ENCODE results near the gene ITPRIP. TPM values are rescaled to one million over a fixed set of nuclear protein-coding genes. Genes with fewer than 3 reads are reported as not detected.

ITPRIP gene
- total RNA-seq, 1 experiment from 2014 or later, result 12.0 TPM

DNA sequence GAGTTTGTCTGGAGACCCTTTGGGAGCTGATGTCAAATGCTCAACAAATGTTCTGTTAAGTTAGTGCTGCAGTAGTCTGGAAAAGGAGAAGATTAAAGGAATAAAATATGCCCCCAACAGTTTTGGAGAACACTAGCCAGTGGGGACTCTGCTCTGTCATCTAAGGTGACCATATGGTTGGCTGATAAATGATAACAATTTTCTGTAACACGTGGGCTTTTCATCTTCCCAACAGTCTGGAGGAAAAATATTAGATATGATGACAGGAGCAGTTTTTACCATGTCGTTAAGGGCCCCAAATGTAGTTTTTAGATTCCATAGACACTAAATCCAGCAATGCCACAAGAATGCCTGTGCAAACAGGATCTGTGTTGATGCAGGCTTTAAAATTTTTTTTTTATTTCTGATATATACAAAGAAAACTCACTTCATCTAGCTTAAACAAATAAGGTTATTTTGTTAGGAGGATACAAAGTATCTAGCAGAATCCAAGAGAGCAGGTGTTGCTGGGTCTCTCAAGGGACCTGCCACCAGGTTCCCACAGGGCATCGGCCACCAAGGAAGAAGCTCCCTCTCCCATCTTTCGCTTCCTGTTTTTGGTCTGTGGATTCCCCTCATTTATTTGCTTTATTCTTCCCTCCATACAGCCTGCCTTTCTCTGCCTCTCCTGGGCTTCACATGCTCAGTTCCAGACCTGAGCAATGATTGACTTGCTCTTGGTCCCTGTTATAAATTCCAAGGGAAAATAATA lies 9.2 kb upstream of the ITPRIP start:
- DNase-seq (ENCODE audit: low read depth, low spot score) (no peak), ATAC-seq (no peak)
- H3K27me3 ChIP-seq (ENCODE audit: insufficient read depth, low read length), result no peaks in the 10 kb centered on the region
- H3K4me3 ChIP-seq (replicated peaks in 1 of 2; ENCODE audit: low read depth in 1 of 2, low read length in 2 of 2), result no peak overlapping the region
- H3K9me2 ChIP-seq (ENCODE audit: insufficient read depth), result no peaks in the 10 kb centered on the region
- intact Hi-C loops (cut with micrococcal nuclease), result no loop called here
- ChIA-PET RAD21 (ENCODE audit: low non-redundant PET in 1 of 2, low total read pairs in 2 of 2, uncharacterized antibody in 2 of 2, unreplicated experiment in 2 of 2) (no interaction called here), CTCF (interaction anchor here (1.1 to 1.4 kb wide), 2 partner anchors 73 to 226 kb away, joined by 3 read pairs; partner anchors contain the start of gene SFR1), POLR2A (interaction anchor here (0.5 kb wide), 1 partner anchor 9 kb away, joined by 3 read pairs; no protein-coding TSS in a partner anchor)
- H3K79me2 ChIP-seq (ENCODE audit: insufficient read depth, low read length), result no peaks in the 10 kb centered on the region
- no peaks in the 10 kb centered on the region for H3K9me3 ChIP-seq (ENCODE audit: control insufficient read depth in 1 of 2, insufficient read depth in 1 of 2, low read depth in 1 of 2, low read length in 2 of 2)
- BruUV-seq (replicated peaks), result no TSS peak
- no peak overlapping the region for H3K4me2 ChIP-seq (ENCODE audit: low read length)
- TF ChIP-seq POLR2A (IDR thresholded peaks at IDR 0.05; ENCODE audit: borderline replicate concordance, extremely low read depth, insufficient read depth, insufficient read length) (no peak), CBX3 (IDR thresholded peaks at IDR 0.05; ENCODE audit: low read depth) (no peak), ELF1 (IDR thresholded peaks at IDR 0.05; ENCODE audit: borderline replicate concordance, low read depth) (no peak), CEBPB (IDR thresholded peaks at IDR 0.05; ENCODE audit: low read depth) (no peak), SRF (IDR thresholded peaks at IDR 0.05; ENCODE audit: low read depth) (no peak)
- H3K36me3 ChIP-seq (ENCODE audit: control insufficient read depth in 1 of 2, insufficient read depth in 2 of 2, low read length in 2 of 2), result no peaks in the 10 kb centered on the region
- H3K4me1 ChIP-seq (ENCODE audit: control insufficient read depth in 1 of 2, insufficient read depth in 2 of 2, low read length in 2 of 2), result peaks cover 2 to 20% of the 10 kb centered on the region in 2 experiments; a peak in 3 of 4 replicates
- no peak overlapping the region for H3K9ac ChIP-seq (ENCODE audit: low read length)
- H2AFZ ChIP-seq (ENCODE audit: low read depth, low read length, poor library complexity, severe bottlenecking), result no peak overlapping the region
- H3K27ac ChIP-seq (ENCODE audit: low read depth, low read length), result no peak overlapping the region
- H4K20me1 ChIP-seq (ENCODE audit: insufficient read depth), result no peaks in the 10 kb centered on the region

DNA sequence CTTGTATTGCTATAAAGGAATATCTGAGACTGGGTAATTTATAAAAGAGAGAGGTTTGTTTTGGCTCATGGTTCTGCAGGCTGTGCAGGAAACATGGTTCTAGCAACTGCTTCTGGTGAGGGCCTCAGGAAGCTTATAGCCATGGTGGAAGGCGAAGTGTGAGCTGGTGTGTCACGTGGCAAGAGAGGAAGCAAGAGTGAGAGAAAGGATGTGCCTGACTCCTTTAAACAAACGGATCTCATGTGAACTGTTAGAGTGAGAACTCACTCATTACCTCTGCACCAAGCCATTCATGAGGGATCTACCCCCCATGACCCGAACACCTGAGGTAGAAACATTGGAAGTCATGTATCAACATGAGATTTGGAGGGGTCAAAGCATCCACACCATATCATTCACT lies 7.7 kb upstream of the ITPRIP start:
- no peak overlapping the region for H3K4me3 ChIP-seq (replicated peaks in 1 of 2; ENCODE audit: low read depth in 1 of 2, low read length in 2 of 2)
- ATAC-seq (no peak), DNase-seq (ENCODE audit: low read depth, low spot score) (no peak)
- intact Hi-C loops (cut with micrococcal nuclease), result no loop called here
- H3K36me3 ChIP-seq (ENCODE audit: control insufficient read depth in 1 of 2, insufficient read depth in 2 of 2, low read length in 2 of 2), result no peaks in the 10 kb centered on the region
- H3K4me1 ChIP-seq (ENCODE audit: control insufficient read depth in 1 of 2, insufficient read depth in 2 of 2, low read length in 2 of 2), result peaks cover 2 to 14% of the 10 kb centered on the region in 2 experiments; a peak in 3 of 4 replicates
- BruUV-seq (replicated peaks), result no TSS peak
- no peak overlapping the region for H3K27ac ChIP-seq (ENCODE audit: low read depth, low read length)
- H3K4me2 ChIP-seq (ENCODE audit: low read length), result no peak overlapping the region
- RAD21 ChIA-PET (ENCODE audit: low non-redundant PET in 1 of 2, low total read pairs in 2 of 2, uncharacterized antibody in 2 of 2, unreplicated experiment in 2 of 2), result no interaction called here
- H3K27me3 ChIP-seq (ENCODE audit: insufficient read depth, low read length), result no peaks in the 10 kb centered on the region
- CTCF ChIA-PET, result interaction anchor here (1.4 to 1.6 kb wide), 2 partner anchors 71 to 224 kb away, joined by 3 to 7 read pairs; partner anchors contain the start of gene SFR1
- POLR2A ChIA-PET, result no interaction called here
- H4K20me1 ChIP-seq (ENCODE audit: insufficient read depth), result no peaks in the 10 kb centered on the region
- no peak overlapping the region for H2AFZ ChIP-seq (ENCODE audit: low read depth, low read length, poor library complexity, severe bottlenecking)
- no peaks in the 10 kb centered on the region for H3K79me2 ChIP-seq (ENCODE audit: insufficient read depth, low read length)
- H3K9ac ChIP-seq (ENCODE audit: low read length), result no peak overlapping the region
- no peaks in the 10 kb centered on the region for H3K9me3 ChIP-seq (ENCODE audit: control insufficient read depth in 1 of 2, insufficient read depth in 1 of 2, low read depth in 1 of 2, low read length in 2 of 2)
- H3K9me2 ChIP-seq (ENCODE audit: insufficient read depth), result no peaks in the 10 kb centered on the region
- TF ChIP-seq, protein P1, sequence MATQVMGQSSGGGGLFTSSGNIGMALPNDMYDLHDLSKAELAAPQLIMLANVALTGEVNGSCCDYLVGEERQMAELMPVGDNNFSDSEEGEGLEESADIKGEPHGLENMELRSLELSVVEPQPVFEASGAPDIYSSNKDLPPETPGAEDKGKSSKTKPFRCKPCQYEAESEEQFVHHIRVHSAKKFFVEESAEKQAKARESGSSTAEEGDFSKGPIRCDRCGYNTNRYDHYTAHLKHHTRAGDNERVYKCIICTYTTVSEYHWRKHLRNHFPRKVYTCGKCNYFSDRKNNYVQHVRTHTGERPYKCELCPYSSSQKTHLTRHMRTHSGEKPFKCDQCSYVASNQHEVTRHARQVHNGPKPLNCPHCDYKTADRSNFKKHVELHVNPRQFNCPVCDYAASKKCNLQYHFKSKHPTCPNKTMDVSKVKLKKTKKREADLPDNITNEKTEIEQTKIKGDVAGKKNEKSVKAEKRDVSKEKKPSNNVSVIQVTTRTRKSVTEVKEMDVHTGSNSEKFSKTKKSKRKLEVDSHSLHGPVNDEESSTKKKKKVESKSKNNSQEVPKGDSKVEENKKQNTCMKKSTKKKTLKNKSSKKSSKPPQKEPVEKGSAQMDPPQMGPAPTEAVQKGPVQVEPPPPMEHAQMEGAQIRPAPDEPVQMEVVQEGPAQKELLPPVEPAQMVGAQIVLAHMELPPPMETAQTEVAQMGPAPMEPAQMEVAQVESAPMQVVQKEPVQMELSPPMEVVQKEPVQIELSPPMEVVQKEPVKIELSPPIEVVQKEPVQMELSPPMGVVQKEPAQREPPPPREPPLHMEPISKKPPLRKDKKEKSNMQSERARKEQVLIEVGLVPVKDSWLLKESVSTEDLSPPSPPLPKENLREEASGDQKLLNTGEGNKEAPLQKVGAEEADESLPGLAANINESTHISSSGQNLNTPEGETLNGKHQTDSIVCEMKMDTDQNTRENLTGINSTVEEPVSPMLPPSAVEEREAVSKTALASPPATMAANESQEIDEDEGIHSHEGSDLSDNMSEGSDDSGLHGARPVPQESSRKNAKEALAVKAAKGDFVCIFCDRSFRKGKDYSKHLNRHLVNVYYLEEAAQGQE (IDR thresholded peaks at IDR 0.05; ENCODE audit: low read depth), result no peak
- TF ChIP-seq SIN3A (IDR thresholded peaks at IDR 0.05; ENCODE audit: low read depth), result no peak
- TF ChIP-seq ZFX (IDR thresholded peaks at IDR 0.05), result no peak
- TF ChIP-seq SRF (IDR thresholded peaks at IDR 0.05; ENCODE audit: low read depth), result no peak
- TF ChIP-seq TCF7L2 (IDR thresholded peaks at IDR 0.05; ENCODE audit: borderline replicate concordance, extremely low read depth, insufficient read depth, insufficient read length), result no peak
- no peak for TF ChIP-seq YY1 (IDR thresholded peaks at IDR 0.05; ENCODE audit: extremely low read depth, insufficient replicate concordance, low read depth, low read length)
- TF ChIP-seq CEBPB (IDR thresholded peaks at IDR 0.05; ENCODE audit: low read depth), result no peak
- no peak for TF ChIP-seq EZH2 (IDR thresholded peaks at IDR 0.05)
- TF ChIP-seq POLR2AphosphoS5 (IDR thresholded peaks at IDR 0.05; ENCODE audit: low read depth, low read length), result no peak
- no peak for TF ChIP-seq RAD21 (IDR thresholded peaks at IDR 0.05; ENCODE audit: low read depth)
- TF ChIP-seq, protein P2, sequence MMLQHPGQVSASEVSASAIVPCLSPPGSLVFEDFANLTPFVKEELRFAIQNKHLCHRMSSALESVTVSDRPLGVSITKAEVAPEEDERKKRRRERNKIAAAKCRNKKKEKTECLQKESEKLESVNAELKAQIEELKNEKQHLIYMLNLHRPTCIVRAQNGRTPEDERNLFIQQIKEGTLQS (IDR thresholded peaks at IDR 0.05), result no peak
- no peak for TF ChIP-seq SP1 (IDR thresholded peaks at IDR 0.05; ENCODE audit: low read depth)
- no peak for TF ChIP-seq ELF1 (IDR thresholded peaks at IDR 0.05; ENCODE audit: borderline replicate concordance, low read depth)
- TF ChIP-seq JUND (IDR thresholded peaks at IDR 0.05), result no peak

Data from HCT116 (cell line).